ENCODE results near the gene TMEM52B. TPM values are rescaled to one million over a fixed set of nuclear protein-coding genes. Genes with fewer than 3 reads are reported as not detected.
"Not testable (repeated sequence)": the region's sequence is repeated elsewhere in the genome, so short reads cannot be mapped to it uniquely, and the experiment has no call there.

TMEM52B gene
- total RNA-seq, 1 donor from 2014 or later = not detected

DNA sequence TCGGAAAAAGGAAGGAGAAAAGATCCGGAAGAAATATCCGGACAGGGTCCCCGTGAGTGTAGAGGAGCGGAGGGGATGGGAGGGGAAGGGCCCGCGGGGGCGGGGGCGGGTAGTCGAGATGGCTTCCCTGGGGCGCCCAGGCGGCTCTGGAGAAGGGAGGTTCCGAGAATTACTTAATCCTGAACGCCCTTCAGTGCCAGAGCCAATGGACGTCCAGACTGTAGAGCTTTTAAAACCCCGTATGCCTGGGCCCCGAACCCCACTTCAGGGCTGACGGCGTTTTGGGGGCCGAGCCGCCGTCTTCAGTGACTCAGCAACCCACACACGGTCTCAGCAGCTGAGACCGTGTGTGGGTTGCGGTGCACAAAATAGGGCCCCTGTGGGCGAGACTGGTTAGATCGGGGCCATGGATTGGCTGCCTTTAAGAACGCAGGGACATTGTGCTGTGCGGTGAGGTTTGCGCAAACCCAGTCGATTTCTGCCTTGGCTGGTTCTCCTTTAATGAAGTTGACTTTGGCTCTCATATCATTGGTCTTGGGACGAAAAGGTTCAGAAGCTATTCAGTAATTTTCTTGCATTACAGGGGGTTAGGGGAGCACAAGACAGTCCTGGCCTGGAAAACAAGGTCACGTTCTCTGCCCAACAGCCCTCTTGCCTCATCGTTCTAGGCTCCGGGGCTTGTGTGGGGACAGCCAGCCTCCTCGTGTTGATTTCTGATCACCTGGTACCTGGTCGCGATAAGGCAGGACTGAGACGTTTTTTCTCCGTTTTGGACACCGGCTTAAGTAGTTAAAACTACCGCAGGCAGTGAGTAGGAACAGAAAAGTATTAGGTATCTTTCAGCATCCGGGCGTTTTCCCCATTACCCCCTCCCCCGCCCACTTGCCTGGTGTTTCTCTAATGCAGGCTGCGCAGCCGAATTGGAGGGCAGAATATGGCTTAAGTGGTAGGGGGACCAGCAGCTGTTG lies 34.6 kb downstream of the TMEM52B start:
- DNase-seq (ENCODE audit: low read depth) (peak; percentile 58), FAIRE-seq (no peak)
- peak overlapping the region; percentile 92 for H3K4me3 ChIP-seq (ENCODE audit: low read depth, low read length)

DNA sequence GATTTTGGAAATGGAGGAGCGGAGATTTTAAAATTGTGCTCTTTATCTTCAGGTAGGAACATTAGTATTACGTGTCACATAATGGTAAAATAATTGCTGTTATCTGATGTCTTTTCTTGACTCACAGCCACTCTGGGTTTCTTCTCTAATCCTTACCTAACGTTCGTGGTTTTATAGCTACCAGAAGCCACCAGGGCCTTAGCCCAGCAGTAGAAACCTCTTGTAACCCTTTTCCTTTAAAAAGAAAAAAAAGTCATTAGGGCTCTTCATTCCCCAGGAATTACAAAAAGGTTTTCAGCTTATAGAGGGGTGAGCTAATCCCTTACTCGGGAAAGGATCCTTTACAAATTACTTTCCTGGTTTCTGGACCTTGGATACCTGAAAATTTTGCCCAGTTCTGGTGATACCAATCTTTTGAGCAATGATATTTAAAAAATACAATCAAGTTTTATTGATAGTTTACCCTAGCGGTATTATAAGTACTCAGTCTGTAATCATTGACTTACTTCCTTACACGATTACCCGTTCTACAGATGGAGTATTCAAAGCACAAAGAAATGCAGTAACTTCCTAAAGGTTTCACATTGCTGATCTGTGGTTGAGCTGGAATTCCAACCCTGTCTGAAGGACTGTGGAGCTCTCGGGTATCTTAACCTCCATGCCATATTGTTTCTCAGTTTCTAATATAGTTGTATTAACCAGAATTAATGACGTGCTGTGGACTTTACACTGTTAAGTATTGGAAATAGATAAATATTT lies 35.5 kb downstream of the TMEM52B start:
- Histone ChIP-seq H3K36me3 (ENCODE audit: control insufficient read depth, insufficient read depth, low read length) (peaks cover 2% of the 10 kb centered on the region), H3K4me3 (ENCODE audit: low read depth, low read length) (peak overlapping the region; percentile 92), H3K27me3 (ENCODE audit: control insufficient read depth, insufficient read depth, low read length) (no peaks in the 10 kb centered on the region)
- no peak for FAIRE-seq
- TF ChIP-seq, protein P1, sequence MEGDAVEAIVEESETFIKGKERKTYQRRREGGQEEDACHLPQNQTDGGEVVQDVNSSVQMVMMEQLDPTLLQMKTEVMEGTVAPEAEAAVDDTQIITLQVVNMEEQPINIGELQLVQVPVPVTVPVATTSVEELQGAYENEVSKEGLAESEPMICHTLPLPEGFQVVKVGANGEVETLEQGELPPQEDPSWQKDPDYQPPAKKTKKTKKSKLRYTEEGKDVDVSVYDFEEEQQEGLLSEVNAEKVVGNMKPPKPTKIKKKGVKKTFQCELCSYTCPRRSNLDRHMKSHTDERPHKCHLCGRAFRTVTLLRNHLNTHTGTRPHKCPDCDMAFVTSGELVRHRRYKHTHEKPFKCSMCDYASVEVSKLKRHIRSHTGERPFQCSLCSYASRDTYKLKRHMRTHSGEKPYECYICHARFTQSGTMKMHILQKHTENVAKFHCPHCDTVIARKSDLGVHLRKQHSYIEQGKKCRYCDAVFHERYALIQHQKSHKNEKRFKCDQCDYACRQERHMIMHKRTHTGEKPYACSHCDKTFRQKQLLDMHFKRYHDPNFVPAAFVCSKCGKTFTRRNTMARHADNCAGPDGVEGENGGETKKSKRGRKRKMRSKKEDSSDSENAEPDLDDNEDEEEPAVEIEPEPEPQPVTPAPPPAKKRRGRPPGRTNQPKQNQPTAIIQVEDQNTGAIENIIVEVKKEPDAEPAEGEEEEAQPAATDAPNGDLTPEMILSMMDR (IDR thresholded peaks at IDR 0.05; ENCODE audit: insufficient read depth, low read length, severe bottlenecking) = no peak
- peak; percentile 37 for DNase-seq (ENCODE audit: low read depth)

More for the DNA sequence above, 34.6 kb downstream of the TMEM52B start:
- peaks cover 2% of the 10 kb centered on the region for H3K36me3 ChIP-seq (ENCODE audit: control insufficient read depth, insufficient read depth, low read length)
- TF ChIP-seq, protein P1 (IDR thresholded peaks at IDR 0.05; ENCODE audit: insufficient read depth, low read length, severe bottlenecking) = no peak
- H3K27me3 ChIP-seq (ENCODE audit: control insufficient read depth, insufficient read depth, low read length) = no peaks in the 10 kb centered on the region

DNA sequence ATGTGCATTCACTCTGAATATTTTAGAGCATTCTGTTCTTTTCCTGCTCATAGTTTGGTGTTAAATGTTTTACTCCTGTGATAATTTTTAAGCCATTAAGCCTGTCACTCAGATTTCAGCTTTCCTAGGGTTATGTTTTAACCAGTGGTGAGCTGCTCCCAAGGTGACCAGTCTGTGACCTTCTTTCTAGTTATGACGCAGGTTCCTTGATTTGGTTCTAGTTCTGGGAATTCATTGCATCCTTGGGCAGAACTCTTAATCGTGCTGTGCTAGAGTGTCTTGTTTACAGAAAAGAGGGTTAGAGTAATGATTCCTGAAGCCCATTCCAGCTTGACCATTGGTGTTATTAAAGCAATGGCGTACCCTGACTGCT lies 36.0 kb downstream of the TMEM52B start:
- TF ChIP-seq, protein P1 (IDR thresholded peaks at IDR 0.05; ENCODE audit: insufficient read depth, low read length, severe bottlenecking) = no peak
- Histone ChIP-seq H3K4me3 (ENCODE audit: low read depth, low read length) (no peak overlapping the region), H3K36me3 (ENCODE audit: control insufficient read depth, insufficient read depth, low read length) (peaks cover 2% of the 10 kb centered on the region), H3K27me3 (ENCODE audit: control insufficient read depth, insufficient read depth, low read length) (no peaks in the 10 kb centered on the region)
- FAIRE-seq = no peak
- DNase-seq (ENCODE audit: low read depth) = no peak

DNA sequence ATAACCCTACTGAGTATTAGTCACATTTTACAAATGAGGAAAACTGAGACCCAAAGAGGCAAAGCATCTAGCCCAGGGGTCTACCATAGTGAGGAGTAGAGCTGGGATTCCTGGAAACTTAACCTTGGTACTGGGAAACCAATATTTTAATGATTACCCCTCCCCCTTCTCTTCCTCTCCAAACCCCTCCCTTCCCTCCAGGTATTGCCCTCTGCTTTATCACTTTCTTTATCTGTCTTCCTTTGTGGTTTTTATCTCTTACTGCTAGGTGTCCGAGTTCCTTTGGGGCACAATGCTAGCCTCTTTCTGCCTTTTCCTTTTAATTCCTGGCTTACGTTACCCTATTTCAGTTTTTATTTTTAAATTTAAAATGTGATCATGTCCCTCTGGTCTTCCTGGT lies 36.6 kb downstream of the TMEM52B start:
- Histone ChIP-seq H3K36me3 (ENCODE audit: control insufficient read depth, insufficient read depth, low read length) (peaks cover 2% of the 10 kb centered on the region), H3K27me3 (ENCODE audit: control insufficient read depth, insufficient read depth, low read length) (no peaks in the 10 kb centered on the region), H3K4me3 (ENCODE audit: low read depth, low read length) (no peak overlapping the region)
- TF ChIP-seq, protein P1 (IDR thresholded peaks at IDR 0.05; ENCODE audit: insufficient read depth, low read length, severe bottlenecking) = no peak
- no peak for FAIRE-seq
- no peak for DNase-seq (ENCODE audit: low read depth)

DNA sequence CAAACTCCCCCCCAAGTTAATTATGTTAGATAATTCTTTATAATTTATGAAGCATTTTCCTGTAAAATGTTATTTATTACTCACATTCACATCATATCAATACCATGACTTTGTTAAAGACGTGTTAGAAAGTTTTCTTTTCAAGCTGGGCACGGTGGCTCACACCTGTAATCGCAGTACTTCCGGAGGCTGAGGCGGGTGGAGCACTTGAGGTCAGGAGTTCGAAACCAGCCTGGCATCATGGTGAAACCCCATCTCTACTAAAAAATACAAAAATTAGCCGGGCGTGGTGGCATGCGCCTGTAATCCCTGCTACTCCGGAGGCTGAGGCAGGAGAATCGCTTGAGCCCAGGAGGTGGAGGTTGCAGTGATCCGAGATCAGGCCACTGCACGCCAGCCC lies 37.1 kb downstream of the TMEM52B start:
- FAIRE-seq; H3K27me3 ChIP-seq (ENCODE audit: control insufficient read depth, insufficient read depth, low read length); H3K36me3 ChIP-seq (ENCODE audit: control insufficient read depth, insufficient read depth, low read length); H3K4me3 ChIP-seq (ENCODE audit: low read depth, low read length); DNase-seq (ENCODE audit: low read depth): not testable (repeated sequence)

DNA sequence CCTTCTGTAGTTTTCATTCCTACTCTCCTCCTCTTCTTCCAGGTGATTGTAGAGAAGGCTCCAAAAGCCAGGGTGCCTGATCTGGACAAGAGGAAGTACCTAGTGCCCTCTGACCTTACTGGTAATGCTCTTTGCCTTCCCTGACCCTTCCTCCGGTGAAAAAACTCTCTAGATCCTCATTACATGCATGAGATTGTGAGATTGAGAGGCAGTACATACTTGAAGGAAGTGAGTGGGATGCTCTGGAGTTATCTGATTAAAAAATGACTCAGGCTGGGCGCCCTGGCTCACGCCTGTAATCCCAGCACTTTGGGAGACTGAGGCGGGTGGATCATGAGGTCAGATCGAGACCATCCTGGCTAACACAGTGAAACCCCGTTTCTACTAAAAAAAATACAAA lies 39.2 kb downstream of the TMEM52B start:
- peaks cover 6% of the 10 kb centered on the region for H3K36me3 ChIP-seq (ENCODE audit: control insufficient read depth, insufficient read depth, low read length)
- FAIRE-seq (no peak), DNase-seq (ENCODE audit: low read depth) (no peak)
- H3K27me3 ChIP-seq (ENCODE audit: control insufficient read depth, insufficient read depth, low read length) = no peaks in the 10 kb centered on the region
- TF ChIP-seq, protein P1 (IDR thresholded peaks at IDR 0.05; ENCODE audit: insufficient read depth, low read length, severe bottlenecking) = no peak
- no peak overlapping the region for H3K4me3 ChIP-seq (ENCODE audit: low read depth, low read length)
